ENCODE results near the gene ONECUT1. TPM values are rescaled to one million over a fixed set of nuclear protein-coding genes. Genes with fewer than 3 reads are reported as not detected.

Gene ONECUT1
- total and polyA plus RNA-seq, 2 donors (not counting 3 experiments of a cell fraction or from before 2014, with no cell fraction given), result not detected

DNA sequence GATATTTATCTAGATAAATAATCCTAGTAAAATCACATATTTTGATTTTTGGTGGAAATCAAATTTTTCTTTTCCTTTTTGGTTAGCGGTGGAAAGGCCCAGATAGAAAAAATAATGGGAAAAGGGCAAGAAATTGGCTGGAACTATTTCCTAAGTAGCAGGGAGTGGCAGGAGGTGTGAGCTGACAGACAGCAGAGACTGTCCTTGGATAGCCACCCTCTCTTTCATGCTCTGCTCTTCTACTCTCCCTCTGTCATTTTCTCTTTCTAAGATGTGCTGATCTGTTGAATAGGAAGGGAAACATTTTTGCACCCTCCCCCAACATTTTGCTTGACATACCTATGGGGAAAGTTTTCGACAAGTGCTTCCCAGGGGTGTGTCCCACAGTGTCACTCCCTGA lies 18.9 kb upstream of the ONECUT1 start:
- FAIRE-seq, result no peak
- H3K79me2 ChIP-seq (ENCODE audit: control insufficient read depth, insufficient read depth, low read length), result no peaks in the 10 kb centered on the region
- TF ChIP-seq MYC (IDR thresholded peaks at IDR 0.05; ENCODE audit: low read depth, low read length) (no peak), FOS (IDR thresholded peaks at IDR 0.05; ENCODE audit: borderline replicate concordance, insufficient read depth, low read length) (no peak), POLR2AphosphoS5 (IDR thresholded peaks at IDR 0.05; ENCODE audit: insufficient read depth, low read depth, low read length) (no peak), GATA2 (IDR thresholded peaks at IDR 0.05; ENCODE audit: insufficient read depth, insufficient read length, low read depth, low read length) (no peak), POLR2A (IDR thresholded peaks at IDR 0.05; ENCODE audit: low read depth, low read length) (no peak), JUN (IDR thresholded peaks at IDR 0.05; ENCODE audit: borderline replicate concordance, insufficient read depth, insufficient read length, low read depth) (no peak)
- TF ChIP-seq, protein P1, sequence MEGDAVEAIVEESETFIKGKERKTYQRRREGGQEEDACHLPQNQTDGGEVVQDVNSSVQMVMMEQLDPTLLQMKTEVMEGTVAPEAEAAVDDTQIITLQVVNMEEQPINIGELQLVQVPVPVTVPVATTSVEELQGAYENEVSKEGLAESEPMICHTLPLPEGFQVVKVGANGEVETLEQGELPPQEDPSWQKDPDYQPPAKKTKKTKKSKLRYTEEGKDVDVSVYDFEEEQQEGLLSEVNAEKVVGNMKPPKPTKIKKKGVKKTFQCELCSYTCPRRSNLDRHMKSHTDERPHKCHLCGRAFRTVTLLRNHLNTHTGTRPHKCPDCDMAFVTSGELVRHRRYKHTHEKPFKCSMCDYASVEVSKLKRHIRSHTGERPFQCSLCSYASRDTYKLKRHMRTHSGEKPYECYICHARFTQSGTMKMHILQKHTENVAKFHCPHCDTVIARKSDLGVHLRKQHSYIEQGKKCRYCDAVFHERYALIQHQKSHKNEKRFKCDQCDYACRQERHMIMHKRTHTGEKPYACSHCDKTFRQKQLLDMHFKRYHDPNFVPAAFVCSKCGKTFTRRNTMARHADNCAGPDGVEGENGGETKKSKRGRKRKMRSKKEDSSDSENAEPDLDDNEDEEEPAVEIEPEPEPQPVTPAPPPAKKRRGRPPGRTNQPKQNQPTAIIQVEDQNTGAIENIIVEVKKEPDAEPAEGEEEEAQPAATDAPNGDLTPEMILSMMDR (IDR thresholded peaks at IDR 0.05; ENCODE audit: extremely low read depth in 1 of 2, insufficient read depth in 1 of 2, low read depth in 1 of 2, low read length in 2 of 2), result no peak
- no peaks in the 10 kb centered on the region for H3K36me3 ChIP-seq (ENCODE audit: control insufficient read depth in 2 of 2, extremely low read depth in 1 of 2, insufficient read depth in 2 of 2, low read length in 2 of 2)
- no peak for DNase-seq (ENCODE audit: low read depth, low spot score)
- no peak overlapping the region for H3K9ac ChIP-seq (replicated peaks; ENCODE audit: extremely low read depth, insufficient read depth, low read length)
- ChIA-PET POLR2A (no interaction called here), CTCF (no interaction called here)
- no peaks in the 10 kb centered on the region for H3K9me3 ChIP-seq (replicated peaks; ENCODE audit: control insufficient read depth, insufficient read depth, low read length)
- no peaks in the 10 kb centered on the region for H3K9me1 ChIP-seq (replicated peaks; ENCODE audit: control insufficient read depth, extremely low read depth, insufficient read depth, low read length)
- H3K4me2 ChIP-seq (ENCODE audit: insufficient read depth, low read length), result no peak overlapping the region
- H3K4me1 ChIP-seq (ENCODE audit: control insufficient read depth, extremely low read depth, insufficient read depth, low read length), result peaks cover 8% of the 10 kb centered on the region
- H4K20me1 ChIP-seq (replicated peaks; ENCODE audit: control insufficient read depth, extremely low read depth, insufficient read depth, low read length), result no peaks in the 10 kb centered on the region
- no peak overlapping the region for H2AFZ ChIP-seq (ENCODE audit: low read depth, low read length)
- dilution Hi-C loops (cut with MboI; ENCODE audit: extremely low pct_ligation_motif_present, low sequenced_read_pairs), result no loop called here
- BruUV-seq (replicated peaks), result no TSS peak
- peaks cover 33 to 54% of the 10 kb centered on the region in 2 experiments for H3K27me3 ChIP-seq (ENCODE audit: control insufficient read depth in 2 of 2, insufficient read depth in 2 of 2, low read length in 2 of 2)
- H3K4me3 ChIP-seq (replicated peaks in 1 of 3; ENCODE audit: insufficient read depth in 1 of 3, low read depth in 1 of 3, low read length in 3 of 3), result no peak overlapping the region
- intact Hi-C loops (cut with micrococcal nuclease), result no loop called here
- no peak overlapping the region for H3K27ac ChIP-seq (ENCODE audit: insufficient read depth, low read depth, low read length)

DNA sequence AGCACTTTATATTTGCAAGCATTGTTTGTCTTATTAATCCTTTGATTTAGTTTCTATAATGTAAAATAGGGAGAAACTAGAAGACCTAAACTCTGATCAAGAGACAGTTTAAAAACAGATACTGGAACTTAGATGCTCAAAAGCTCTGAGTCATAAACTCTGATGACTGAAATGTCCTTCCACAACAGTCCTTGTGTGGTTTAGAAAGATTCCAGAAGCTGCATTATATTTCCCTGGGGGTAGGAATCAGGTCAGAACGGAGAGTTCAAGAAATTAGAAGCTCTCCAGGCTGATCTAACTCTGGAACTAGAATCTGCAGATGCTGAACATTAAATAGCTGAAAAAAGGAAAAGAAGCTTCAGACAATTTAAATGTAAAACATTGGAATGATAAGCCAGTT lies 18.3 kb upstream of the ONECUT1 start:
- FAIRE-seq (no peak), DNase-seq (ENCODE audit: low read depth, low spot score) (no peak)
- Histone ChIP-seq H3K36me3 (ENCODE audit: control insufficient read depth in 2 of 2, extremely low read depth in 1 of 2, insufficient read depth in 2 of 2, low read length in 2 of 2) (no peaks in the 10 kb centered on the region), H2AFZ (ENCODE audit: low read depth, low read length) (no peak overlapping the region), H3K9me1 (replicated peaks; ENCODE audit: control insufficient read depth, extremely low read depth, insufficient read depth, low read length) (no peaks in the 10 kb centered on the region), H3K4me1 (ENCODE audit: control insufficient read depth, extremely low read depth, insufficient read depth, low read length) (peaks cover 8% of the 10 kb centered on the region), H3K9me3 (replicated peaks; ENCODE audit: control insufficient read depth, insufficient read depth, low read length) (no peaks in the 10 kb centered on the region), H3K4me3 (replicated peaks in 1 of 3; ENCODE audit: insufficient read depth in 1 of 3, low read depth in 1 of 3, low read length in 3 of 3) (no peak overlapping the region), H3K27ac (ENCODE audit: insufficient read depth, low read depth, low read length) (no peak overlapping the region), H3K79me2 (ENCODE audit: control insufficient read depth, insufficient read depth, low read length) (no peaks in the 10 kb centered on the region), H3K4me2 (ENCODE audit: insufficient read depth, low read length) (no peak overlapping the region), H3K9ac (replicated peaks; ENCODE audit: extremely low read depth, insufficient read depth, low read length) (no peak overlapping the region), H4K20me1 (replicated peaks; ENCODE audit: control insufficient read depth, extremely low read depth, insufficient read depth, low read length) (no peaks in the 10 kb centered on the region), H3K27me3 (ENCODE audit: control insufficient read depth in 2 of 2, insufficient read depth in 2 of 2, low read length in 2 of 2) (peaks cover 37 to 60% of the 10 kb centered on the region in 2 experiments)
- dilution Hi-C loops (cut with MboI; ENCODE audit: extremely low pct_ligation_motif_present, low sequenced_read_pairs) (no loop called here), intact Hi-C loops (cut with micrococcal nuclease) (no loop called here)
- TF ChIP-seq, protein P2, sequence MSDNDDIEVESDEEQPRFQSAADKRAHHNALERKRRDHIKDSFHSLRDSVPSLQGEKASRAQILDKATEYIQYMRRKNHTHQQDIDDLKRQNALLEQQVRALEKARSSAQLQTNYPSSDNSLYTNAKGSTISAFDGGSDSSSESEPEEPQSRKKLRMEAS (IDR thresholded peaks at IDR 0.05; ENCODE audit: insufficient read depth, insufficient read length), result no peak
- TF ChIP-seq POLR2AphosphoS5 (IDR thresholded peaks at IDR 0.05; ENCODE audit: insufficient read depth, low read depth, low read length) (no peak), EZH2 (IDR thresholded peaks at IDR 0.05; ENCODE audit: borderline replicate concordance, low read depth, low read length, severe bottlenecking) (no peak), JUN (IDR thresholded peaks at IDR 0.05; ENCODE audit: borderline replicate concordance, insufficient read depth, insufficient read length, low read depth) (no peak), MYC (IDR thresholded peaks at IDR 0.05; ENCODE audit: low read depth, low read length) (no peak), FOS (IDR thresholded peaks at IDR 0.05; ENCODE audit: borderline replicate concordance, insufficient read depth, low read length) (no peak), GATA2 (IDR thresholded peaks at IDR 0.05; ENCODE audit: insufficient read depth, insufficient read length, low read depth, low read length) (no peak), POLR2A (IDR thresholded peaks at IDR 0.05; ENCODE audit: low read depth, low read length) (no peak)
- TF ChIP-seq, protein P1 (IDR thresholded peaks at IDR 0.05; ENCODE audit: extremely low read depth in 1 of 2, insufficient read depth in 1 of 2, low read depth in 1 of 2, low read length in 2 of 2), result no peak
- POLR2A ChIA-PET, result no interaction called here
- CTCF ChIA-PET, result no interaction called here
- no TSS peak for BruUV-seq (replicated peaks)

All from endothelial cell of umbilical vein (primary cell).